ENCODE data around the gene CCT4. TPM values are rescaled to one million over a fixed set of nuclear protein-coding genes. Genes with fewer than 3 reads are reported as not detected.

CCT4 gene
- 93.3 and 97.8 TPM in 2 replicates for total RNA-seq

GRCh38 chr2:61888267-61889055, at the start of gene CCT4:
Gene CCT4 (minus strand): TSS chr2:61888656. CDS start chr2:61888507, 149 bp downstream.

GRCh38 chr2:61905372-61906185, 17.1 kb upstream of the CCT4 start, which contains the start of gene COMMD1:
Gene COMMD1 (plus strand): TSS chr2:61905674. CDS start chr2:61905679, 5 bp downstream.

GRCh38 chr2:61853847-61854563, 34.5 kb downstream of the CCT4 start, which contains the start of gene FAM161A:
Gene FAM161A (minus strand): TSS chr2:61854060. CDS start chr2:61854041, 19 bp downstream.

Other genes starting within 250 kb of the CCT4 start
- 0.69 and 1.3 TPM in 2 replicates for gene FAM161A, start 34.6 kb downstream of the CCT4 start, total RNA-seq
- gene COMMD1, start 17.0 kb upstream of the CCT4 start, total RNA-seq, result 31.6 and 44.7 TPM in 2 replicates